K562 (cell line): ENCODE data around the gene FSTL1. TPM values are rescaled to one million over a fixed set of nuclear protein-coding genes. Genes with fewer than 3 reads are reported as not detected.

ENCODE experiments used
- ATAC-seq: fragments of 200-7000 bp; cut with Tn5 transposase; 3 replicates; pipeline ENCODE4 v1.9.1; 2020; ENCODE audit warnings: moderate library complexity
- BruUV-seq: library from RNA; stranded (reverse); fragments of 400-500 nt; replicated peaks from 2 replicates; lab custom pipeline; 2021; lab: Mats Ljungman, UMichigan
- CTCF ChIA-PET: fragments of 300-600 bp; formaldehyde crosslinking; extraction: SDS; loops from one replicate; lab custom pipeline; 2021; ENCODE audit warnings: low intra/inter-chr PET ratio; lab: Yijun Ruan, JAX
- POLR2A ChIA-PET: fragments of 300-600, 350-650 bp; sonication (Branson Sonifier 250); formaldehyde crosslinking; extraction: SDS; loops from one replicate; lab custom pipeline; 2021; ENCODE audit warnings: antibody characterized with exemption, inconsistent platforms; lab: Yijun Ruan, JAX
- DNase-seq, 4 experiments: peaks; one replicate each; pipeline versions ENCODE4 v3.0.0 to v3.0.0-alpha.2; 2011 to 2018; ENCODE audit warnings: low spot score in 3 of 4, mixed read lengths in 3 of 4; ENCODE audit errors: extremely low read depth in 1 of 4
- FAIRE-seq: peaks from 2 replicates; lab custom pipeline; 2011; peaks lifted over from hg19 to GRCh38; lab: Jason Lieb, UNC
- H2AFZ ChIP-seq: 2 replicates; pipeline ENCODE4 v1.6.0; 2011; ENCODE audit warnings: low read depth, low read length, control low read depth, inconsistent platforms
- H3K27ac ChIP-seq: fragments of 200-600 bp; 3 replicates; pipeline ENCODE4 v1.8.0; 2011; ENCODE audit warnings: low read depth, mild to moderate bottlenecking, control low read depth, inconsistent platforms, low read length, moderate library complexity, mixed read lengths; ENCODE audit errors: extremely low read depth
- H3K27me3 ChIP-seq, 2 experiments: fragments of 300-600 bp in 1 of 2; 2 replicates in 1 of 2; 3 replicates in 1 of 2; pipeline versions ENCODE4 v1.6.0 to v1.8.0; 2011; ENCODE audit warnings: inconsistent platforms in 2 of 2, low read length in 2 of 2, mild to moderate bottlenecking in 1 of 2, mixed read lengths in 1 of 2, moderate library complexity in 1 of 2; ENCODE audit not compliant: control insufficient read depth in 2 of 2, insufficient read depth in 2 of 2
- H3K36me3 ChIP-seq: fragments of 300-600 bp; 3 replicates; pipeline ENCODE4 v1.8.0; 2011; ENCODE audit warnings: mild to moderate bottlenecking, low read length, inconsistent platforms; ENCODE audit not compliant: control insufficient read depth, insufficient read depth
- H3K4me1 ChIP-seq, 2 experiments: fragments of 200-600 bp in 1 of 2; replicated peaks in 1 of 2; 2 replicates in 1 of 2; 3 replicates in 1 of 2; pipeline versions ENCODE4 v1.5.1 to v1.8.0; 2011; ENCODE audit warnings: inconsistent platforms in 2 of 2, low read length in 2 of 2, mild to moderate bottlenecking in 1 of 2, mixed read lengths in 1 of 2, moderate library complexity in 1 of 2; ENCODE audit not compliant: control insufficient read depth in 2 of 2, insufficient read depth in 2 of 2
- H3K4me2 ChIP-seq: 2 replicates; pipeline ENCODE4 v1.6.1; 2011; ENCODE audit warnings: low read length, control low read depth, inconsistent platforms, mixed read lengths; ENCODE audit not compliant: insufficient read depth
- H3K4me3 ChIP-seq: fragments of 200-600 bp; sonication (generic), shearing (Covaris generic); 2 replicates; pipeline ENCODE4 v1.5.1; 2016; ENCODE audit warnings: control low read depth, inconsistent platforms
- H3K79me2 ChIP-seq: fragments of 200-600 bp; 3 replicates; pipeline ENCODE4 v1.8.0; 2011; ENCODE audit warnings: low read length, inconsistent platforms; ENCODE audit not compliant: control insufficient read depth, insufficient read depth
- H3K9ac ChIP-seq, 2 experiments: 2 replicates each; pipeline versions ENCODE4 v1.6.0 to v1.6.1; 2011; ENCODE audit warnings: low read depth in 2 of 2, low read length in 2 of 2, control low read depth in 1 of 2, inconsistent platforms in 1 of 2, mild to moderate bottlenecking in 1 of 2, mixed read lengths in 1 of 2; ENCODE audit not compliant: insufficient read depth in 1 of 2
- H3K9me1 ChIP-seq: one replicate; pipeline ENCODE4 v1.6.0; 2011; ENCODE audit warnings: inconsistent platforms, mild to moderate bottlenecking, low read length, moderate library complexity; ENCODE audit not compliant: control insufficient read depth, insufficient read depth
- H3K9me3 ChIP-seq: replicated peaks from 2 replicates; pipeline ENCODE4 v1.5.1; 2011; ENCODE audit warnings: low read depth, low read length, inconsistent platforms; ENCODE audit not compliant: control insufficient read depth, insufficient read depth
- H4K20me1 ChIP-seq: replicated peaks from 2 replicates; pipeline ENCODE4 v1.6.1; 2011; ENCODE audit warnings: low read length, inconsistent platforms, mixed read lengths; ENCODE audit not compliant: control insufficient read depth, insufficient read depth
- AFF4 ChIP-seq: sonication (generic); formaldehyde crosslinking; IDR thresholded peaks from 2 replicates; pipeline ENCODE4 v1.8.0; 2023; ENCODE audit warnings: mild to moderate bottlenecking, missing genetic modification reagents
- ARID1B ChIP-seq: fragments of 450-650 bp; IDR thresholded peaks from 2 replicates; pipeline ENCODE4 v1.6.1; 2016; ENCODE audit warnings: antibody characterized with exemption, mild to moderate bottlenecking, inconsistent platforms
- FUS ChIP-seq: fragments of 200-400 bp; formaldehyde crosslinking; optimal IDR thresholded peaks from 2 replicates; pipeline ENCODE3; 2017; ENCODE audit warnings: low read depth, low read length
- GATA2 ChIP-seq: sonication (generic); formaldehyde crosslinking; IDR thresholded peaks from 2 replicates; pipeline ENCODE4 v1.4.0; 2020; ENCODE audit warnings: mild to moderate bottlenecking, missing genetic modification reagents
- IRF2 ChIP-seq: sonication (generic); formaldehyde crosslinking; IDR thresholded peaks from 2 replicates; pipeline ENCODE4 v1.8.1; 2022; ENCODE audit warnings: mild to moderate bottlenecking, missing genetic modification reagents
- JUND ChIP-seq, 2 experiments: IDR thresholded peaks; 2 replicates in 1 of 2; 3 replicates in 1 of 2; pipeline ENCODE4 v1.6.1; 2011; ENCODE audit warnings: borderline replicate concordance in 2 of 2, low read depth in 2 of 2, low read length in 2 of 2, improper control_type of control experiment in 1 of 2, missing biosample characterization in 1 of 2, missing genetic modification characterization in 1 of 2, missing genetic modification reagents in 1 of 2
- MEF2A ChIP-seq: IDR thresholded peaks from 2 replicates; pipeline ENCODE4 v1.6.1; 2011; ENCODE audit warnings: low read depth, mild to moderate bottlenecking, low read length, moderate library complexity; ENCODE audit not compliant: control insufficient read depth
- NCOR1 ChIP-seq: fragments of 450-650 bp; IDR thresholded peaks from 2 replicates; pipeline ENCODE4 v1.6.1; 2016; ENCODE audit warnings: mild to moderate bottlenecking, moderate library complexity
- ZEB2 ChIP-seq: fragments of 450-650 bp; IDR thresholded peaks from 2 replicates; pipeline ENCODE4 v1.6.1; 2016
- ZNF507 ChIP-seq: conservative IDR thresholded peaks from 2 replicates; pipeline ENCODE4 v1.6.1; 2017; ENCODE audit warnings: missing genetic modification characterization, missing compliant biosample characterization
- ZNF583 ChIP-seq: fragments of 250-450 bp; sonication (Bioruptor Pico); IDR thresholded peaks from 2 replicates; pipeline ENCODE4 v1.4.0; 2020
- ZNF592 ChIP-seq: fragments of 450-650 bp; IDR thresholded peaks from 2 replicates; pipeline ENCODE4 v1.6.1; 2017; ENCODE audit warnings: antibody characterized with exemption, mild to moderate bottlenecking
- WGBS: fragments of 100-300 bp; shearing (Covaris generic); methylation state at CpG from one replicate; pipeline ENCODE4 v1.1.6; 2016; ENCODE audit warnings: low coverage, mixed read lengths; ENCODE audit not compliant: insufficient coverage; ENCODE audit errors: missing lambda C conversion rate; 5-methylcytosine and 5-hydroxymethylcytosine counted together
- in situ Hi-C: fragments of 300-500 bp; cut with MboI; formaldehyde crosslinking; loops from 4 replicates; pipeline ENCODE4 v1.15.0; 2018; ENCODE audit warnings: inconsistent platforms, mixed read lengths
- intact Hi-C: fragments of 100-400 bp; cut with micrococcal nuclease; formaldehyde crosslinking; loops from 2 replicates; pipeline ENCODE4 v1.14.2; 2022
- polyA plus RNA-seq, 8 experiments: library from polyadenylated mRNA; depleted of rRNA in 4 of 8; stranded (reverse) in 5 of 8; unstranded in 3 of 8; fragments of >200 nt; fragmentation: Nextera tagmentation in 2 of 8; fragmentation: Illumina TruSeq in 1 of 8; extraction: Ambion mirVana in 2 of 8; extraction: Trizol in 1 of 8; gene quantifications; 2 replicates each; pipeline versions ENCODE4 v1.2.1 to v1.2.3, GENCODE V29; 2011 to 2014; ENCODE audit warnings: inconsistent platforms in 1 of 8, missing spikeins in 1 of 8
- total RNA-seq, 7 experiments: library from RNA; depleted of rRNA in 6 of 7; stranded (reverse); fragments of >200 nt in 6 of 7; fragmentation: Illumina TruSeq in 2 of 7; extraction: Trizol in 2 of 7; gene quantifications; 2 replicates each; pipeline versions ENCODE4 v1.2.1 to v1.2.3, GENCODE V29; 2011 to 2021; ENCODE audit warnings: low replicate concordance in 1 of 7

FSTL1 gene
- total and polyA plus RNA-seq, 9 of the 15 experiments (the other 6 are each of a cell fraction or from before 2014, with no cell fraction given): 0.01 to 0.58 (median 0.08) TPM; not detected in 2

GRCh38 chr3:120427201-120427600 lies 23.6 kb downstream of the FSTL1 start (continued):
- TF ChIP-seq ZNF507 (tag): no peak
- TF ChIP-seq IRF2 (CRISPR knock-in tag): no peak
- TF ChIP-seq ZEB2: no peak
- no peak for TF ChIP-seq GATA2 (CRISPR knock-in tag)
- TF ChIP-seq ZNF592: no peak
- no peak for TF ChIP-seq MEF2A

GRCh38 chr3:120425572-120426250 lies 25.1 kb downstream of the FSTL1 start:
- ATAC-seq (no peak), DNase-seq (no peak), FAIRE-seq (no peak)
- 0% methylated on average over 1 of the region's 1 CpG for WGBS
- no peak overlapping the region for H3K27ac ChIP-seq
- H3K9ac ChIP-seq: no peak overlapping the region
- in situ Hi-C loops: loop anchor here (25.0 kb wide), 1 partner anchor 538 kb away; no protein-coding TSS in a partner anchor
- BruUV-seq: no TSS peak
- H3K27me3 ChIP-seq: peaks cover 0 to 5% of the 10 kb centered on the region in 2 experiments; a peak in 1 of 5 replicates
- POLR2A ChIA-PET: interaction anchor here (0.7 kb wide), 1 partner anchor 218 kb away, joined by 4 read pairs; no protein-coding TSS in a partner anchor
- no peak overlapping the region for H3K4me3 ChIP-seq
- H3K36me3 ChIP-seq: no peaks in the 10 kb centered on the region
- no peaks in the 10 kb centered on the region for H4K20me1 ChIP-seq
- H2AFZ ChIP-seq: no peak overlapping the region
- no peaks in the 10 kb centered on the region for H3K9me1 ChIP-seq
- H3K9me3 ChIP-seq: no peaks in the 10 kb centered on the region
- no peak overlapping the region for H3K4me2 ChIP-seq
- no peaks in the 10 kb centered on the region for H3K79me2 ChIP-seq
- CTCF ChIA-PET: no interaction called here
- no peaks in the 10 kb centered on the region for H3K4me1 ChIP-seq
- intact Hi-C loops: no loop called here
- TF ChIP-seq NCOR1 (no peak), AFF4 (CRISPR knock-in tag) (no peak), JUND (IDR thresholded peaks at IDR 0.05; ENCODE audit: borderline replicate concordance, low read depth, low read length) (no peak), JUND (tag; IDR thresholded peaks at IDR 0.05; ENCODE audit: borderline replicate concordance, low read depth, low read length) (no peak), ZNF583 (CRISPR knock-in tag) (no peak), ARID1B (no peak), FUS (no peak)
